BJ (cell line): ENCODE data around the gene DCLK1. TPM values are rescaled to one million over a fixed set of nuclear protein-coding genes. Genes with fewer than 3 reads are reported as not detected.

ENCODE experiments used
- CTCF ChIA-PET: fragments of 350-600 bp; formaldehyde crosslinking; extraction: SDS; loops from one replicate; lab custom pipeline; 2021; ENCODE audit warnings: antibody characterized with exemption, inconsistent platforms; lab: Yijun Ruan, JAX
- POLR2A ChIA-PET: fragments of 300-600 bp; sonication (Branson Sonifier 250); formaldehyde crosslinking; extraction: SDS; loops from one replicate; lab custom pipeline; 2021; ENCODE audit warnings: antibody characterized with exemption; lab: Charles Lee
- DNase-seq: peaks from one replicate; pipeline ENCODE4 v3.0.0-alpha.2; 2011; ENCODE audit warnings: low read depth
- H3K27me3 ChIP-seq: 2 replicates; pipeline ENCODE4 v1.6.0; 2011; ENCODE audit warnings: low read length; ENCODE audit not compliant: control insufficient read depth, insufficient read depth
- H3K36me3 ChIP-seq: 2 replicates; pipeline ENCODE4 v1.5.1; 2011; ENCODE audit warnings: low read length; ENCODE audit not compliant: control insufficient read depth, insufficient read depth
- H3K4me3 ChIP-seq: 2 replicates; pipeline ENCODE4 v1.5.1; 2011; ENCODE audit warnings: low read depth, mild to moderate bottlenecking, control low read depth, low read length
- CTCF ChIP-seq: IDR thresholded peaks from 2 replicates; pipeline ENCODE4 v1.5.1; 2011; ENCODE audit warnings: low read depth, mild to moderate bottlenecking, control low read depth, inconsistent platforms, low read length, moderate library complexity; ENCODE audit not compliant: insufficient read depth
- polyA plus RNA-seq: library from polyadenylated mRNA; depleted of rRNA; stranded (reverse); fragments of >200 nt; gene quantifications from 2 replicates; pipeline ENCODE4 v1.2.3, GENCODE V29; 2011

The DCLK1 gene
- polyA plus RNA-seq, 1 experiment: 1.1 TPM

GRCh38 chr13:35793823-35794222 lies 337.4 kb downstream of the DCLK1 start:
- no peak for DNase-seq
- ChIA-PET POLR2A (no interaction called here), CTCF (interaction anchor here (0.5 to 1.6 kb wide), 4 partner anchors 9 to 321 kb away, joined by 3 to 8 read pairs (median 4); no protein-coding TSS in a partner anchor)
- no peak overlapping the region for H3K4me3 ChIP-seq
- no peaks in the 10 kb centered on the region for H3K27me3 ChIP-seq
- H3K36me3 ChIP-seq: no peaks in the 10 kb centered on the region
- no peak for TF ChIP-seq CTCF

GRCh38 chr13:35792911-35793310 lies 338.3 kb downstream of the DCLK1 start:
- Histone ChIP-seq H3K36me3 (no peaks in the 10 kb centered on the region), H3K27me3 (no peaks in the 10 kb centered on the region), H3K4me3 (no peak overlapping the region)
- ChIA-PET POLR2A (interaction anchor here (1.1 kb wide), 1 partner anchor 316 kb away, joined by 3 read pairs; the partner anchor contains the start of gene MAB21L1), CTCF (interaction anchor here (1.0 to 1.6 kb wide), 4 partner anchors 10 to 162 kb away, joined by 3 to 8 read pairs (median 4); no protein-coding TSS in a partner anchor)
- TF ChIP-seq CTCF: no peak
- no peak for DNase-seq

- no peak overlapping the region for H3K4me3 ChIP-seq
- no peaks in the 10 kb centered on the region for H3K27me3 ChIP-seq
- ChIA-PET POLR2A (interaction anchor here (0.6 to 1.1 kb wide), 2 partner anchors 68 to 315 kb away, joined by 3 read pairs; partner anchors contain the start of gene MAB21L1), CTCF (interaction anchor here (1.3 to 1.9 kb wide), 2 partner anchors 161 kb away, joined by 3 to 4 read pairs; no protein-coding TSS in a partner anchor)
- TF ChIP-seq CTCF: no peak
- no peaks in the 10 kb centered on the region for H3K36me3 ChIP-seq
- DNase-seq: no peak
Observed at GRCh38 chr13:35792021-35792420, 339.2 kb downstream of the DCLK1 start.

GRCh38 chr13:35791184-35791851 lies 339.9 kb downstream of the DCLK1 start:
- CTCF ChIA-PET: interaction anchor here (1.9 kb wide), 1 partner anchor 160 kb away, joined by 4 read pairs; no protein-coding TSS in a partner anchor
- Histone ChIP-seq H3K27me3 (no peaks in the 10 kb centered on the region), H3K4me3 (no peak overlapping the region), H3K36me3 (no peaks in the 10 kb centered on the region)
- no peak for TF ChIP-seq CTCF
- peak; percentile 31 for DNase-seq
- POLR2A ChIA-PET: no interaction called here
